GM18505 (cell line): ENCODE measurements around the gene LRG1.
"Not testable (repeated sequence)": the region's sequence is repeated elsewhere in the genome, so short reads cannot be mapped to it uniquely, and the experiment has no call there.

Experiments used
- ATAC-seq: cut with Tn5 transposase; IDR thresholded peaks from one replicate; pipeline ENCODE4 v1.9.1; 2021; ENCODE audit not compliant: unreplicated experiment
- POLR2A ChIP-seq: IDR thresholded peaks from 4 replicates; pipeline ENCODE4 v1.6.1; 2011; ENCODE audit warnings: borderline replicate concordance; ENCODE audit not compliant: insufficient read depth, insufficient read length; ENCODE audit errors: extremely low read depth

The LRG1 gene

GRCh38 chr19:4536798-4537197 lies 3.0 kb downstream of the LRG1 start:
- TF ChIP-seq POLR2A = no peak

GRCh38 chr19:4534836-4535658 lies 4.8 kb downstream of the LRG1 start, which contains the start of gene PLIN5:
TSS of gene PLIN5 (minus strand) at chr19:4535224. CDS start at chr19:4534074, 1,150 bp downstream.
- no peak for ATAC-seq

More at GRCh38 chr19:4536798-4537197, 3.0 kb downstream of the LRG1 start:
- ATAC-seq = no peak

DNA sequence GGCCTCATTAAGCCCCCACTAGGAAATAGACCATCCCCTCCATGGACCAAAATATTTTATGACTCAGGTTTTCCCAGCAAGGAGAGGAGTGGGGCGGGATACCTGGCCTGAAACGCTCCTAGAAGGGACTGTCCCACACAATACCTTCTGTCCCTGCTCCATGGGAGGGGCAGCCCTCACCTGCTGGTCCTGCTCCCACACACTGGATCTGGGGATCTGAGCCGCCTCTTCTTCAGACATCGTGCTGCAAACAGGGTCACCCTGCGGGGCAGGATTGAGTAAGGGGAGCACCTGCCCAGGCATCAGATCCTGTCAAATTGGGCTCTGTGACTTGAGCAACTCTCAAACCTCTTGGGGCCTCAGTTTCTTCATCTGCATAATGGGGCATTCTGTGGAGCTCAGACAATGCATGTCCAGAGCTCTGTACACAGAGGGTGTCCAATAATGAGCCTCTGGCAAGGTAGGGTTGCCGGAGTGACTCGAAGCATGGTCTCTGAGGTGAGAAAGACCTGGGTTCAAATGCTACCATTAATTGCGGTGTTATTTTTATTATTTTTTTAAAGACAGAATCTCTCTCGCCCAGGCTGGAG lies 5.9 kb downstream of the LRG1 start:
- TF ChIP-seq POLR2A = no peak
- no peak for ATAC-seq

More at GRCh38 chr19:4534836-4535658, 4.8 kb downstream of the LRG1 start, which contains the start of gene PLIN5:
- TF ChIP-seq POLR2A = no peak

DNA sequence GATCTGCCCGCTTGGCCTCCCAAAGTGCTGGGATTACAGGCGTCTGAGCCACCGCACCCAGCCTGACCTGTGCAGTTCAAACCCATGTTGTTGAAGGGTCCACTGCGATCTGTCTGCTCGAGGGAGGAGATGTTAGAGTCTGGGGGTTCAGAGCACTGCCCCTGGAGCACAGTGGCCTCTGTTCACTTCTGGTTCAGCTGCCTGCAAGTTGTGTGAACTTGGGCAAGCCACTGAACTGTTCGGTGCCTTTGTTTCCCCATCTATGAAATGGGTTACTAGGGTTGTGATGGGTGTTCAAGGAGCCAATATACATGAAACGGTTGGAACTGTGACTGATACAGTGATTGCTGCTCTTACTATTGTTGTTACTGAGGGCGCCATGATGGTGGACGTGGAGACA lies 6.5 kb downstream of the LRG1 start:
- TF ChIP-seq POLR2A = no peak
- no peak for ATAC-seq

DNA sequence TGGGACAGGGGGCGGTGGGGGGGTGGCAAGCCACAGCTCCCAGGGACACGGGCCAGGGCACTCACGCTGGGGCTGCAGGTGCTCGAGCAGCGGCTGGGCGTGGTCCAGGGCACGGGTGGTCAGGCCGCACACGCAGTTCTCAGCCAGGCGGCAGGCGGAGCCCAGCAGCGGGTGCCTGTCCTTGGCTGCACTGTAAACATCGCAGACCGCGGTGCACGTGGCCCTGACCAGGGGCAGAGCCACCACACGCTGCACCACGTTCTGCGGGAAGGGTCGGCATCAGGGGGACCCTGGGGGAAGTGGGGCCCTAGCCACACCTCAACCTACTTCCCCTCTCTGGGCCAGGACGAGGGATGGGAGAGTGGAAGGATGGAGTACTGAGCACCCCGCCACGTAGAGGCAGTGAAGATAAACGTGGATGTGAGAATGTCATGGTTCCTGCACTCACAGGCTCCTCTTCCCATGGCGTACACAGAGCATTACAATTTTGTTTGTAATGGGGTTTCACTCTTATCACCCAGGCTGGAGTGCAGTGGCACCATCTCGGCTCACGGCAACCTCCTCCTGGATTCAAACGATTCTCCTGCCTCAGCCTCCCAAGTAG lies 8.2 kb downstream of the LRG1 start:
- no peak for ATAC-seq
- no peak for TF ChIP-seq POLR2A

DNA sequence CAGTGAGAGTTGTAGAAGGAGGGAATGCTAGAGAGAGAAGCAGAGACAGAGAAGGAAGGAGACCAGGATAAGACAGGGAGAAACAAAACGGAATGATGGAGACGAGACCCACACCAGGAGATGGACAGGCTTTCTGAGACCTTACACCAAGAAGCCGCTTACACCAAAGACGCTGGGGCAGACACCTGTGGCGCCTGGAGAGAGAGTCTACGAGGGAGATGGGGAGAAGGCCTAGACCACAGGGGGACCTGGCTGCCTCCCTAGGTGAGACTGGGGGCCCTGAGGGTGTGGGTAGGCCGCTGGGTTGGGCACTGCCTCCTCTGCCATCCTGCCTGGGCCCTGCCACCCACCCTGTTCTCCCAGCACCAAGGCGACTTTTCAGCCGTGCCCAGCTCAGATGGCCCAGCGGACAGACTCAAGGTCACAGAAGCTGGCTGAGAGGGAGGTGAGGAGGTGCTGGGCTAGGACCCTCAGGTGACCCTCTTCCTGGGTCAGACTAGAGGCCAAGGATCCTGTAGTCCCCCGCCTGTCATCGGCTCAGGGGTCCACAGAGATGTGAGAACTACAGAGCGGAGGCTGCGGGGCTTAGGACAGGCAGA lies 9.8 kb downstream of the LRG1 start:
- no peak for ATAC-seq
- TF ChIP-seq POLR2A = no peak

GRCh38 chr19:4528843-4529242 lies 11.0 kb downstream of the LRG1 start:
- ATAC-seq = no peak
- no peak for TF ChIP-seq POLR2A

DNA sequence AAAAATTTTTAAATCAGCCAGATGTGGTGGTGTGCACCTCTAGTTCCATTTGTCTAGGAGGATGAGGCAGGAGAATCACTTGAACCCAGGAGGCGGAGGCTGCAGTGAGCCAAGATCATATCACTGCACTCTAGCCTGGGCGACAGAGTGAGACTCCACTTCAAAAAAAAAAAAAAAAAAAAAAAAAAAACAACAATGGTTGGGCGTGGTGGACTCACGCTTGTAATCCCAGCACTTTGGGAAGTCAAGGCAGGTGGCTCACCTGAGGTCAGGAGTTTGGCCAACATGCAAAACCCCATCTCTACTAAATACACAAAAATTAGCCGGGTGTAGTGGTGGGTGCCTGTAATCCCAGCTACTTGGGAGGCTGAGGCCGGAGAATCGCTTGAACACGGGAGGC lies 12.5 kb downstream of the LRG1 start:
- ATAC-seq = not testable (repeated sequence)

DNA sequence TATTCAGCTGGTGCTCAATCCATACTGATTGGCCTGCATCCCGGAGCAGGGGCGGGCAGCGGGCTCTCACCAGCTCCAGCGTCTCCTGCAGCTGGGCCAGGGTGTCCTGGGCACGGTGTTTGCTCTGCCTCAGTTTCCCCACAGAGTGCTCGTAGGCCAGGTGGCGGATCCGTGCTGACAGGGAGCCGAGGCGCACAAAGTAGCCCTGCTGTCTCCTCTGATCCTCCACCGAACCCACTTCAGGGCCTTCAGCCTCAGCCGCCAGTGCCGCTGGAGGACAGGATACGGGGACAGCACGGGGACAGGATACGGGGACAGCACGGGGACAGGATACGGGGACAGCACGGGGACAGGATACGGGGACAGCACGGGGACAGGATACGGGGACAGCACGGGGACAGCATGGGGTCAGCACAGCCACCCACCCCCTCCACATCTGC lies 14.3 kb downstream of the LRG1 start:
- no peak for ATAC-seq
- TF ChIP-seq POLR2A = no peak

DNA sequence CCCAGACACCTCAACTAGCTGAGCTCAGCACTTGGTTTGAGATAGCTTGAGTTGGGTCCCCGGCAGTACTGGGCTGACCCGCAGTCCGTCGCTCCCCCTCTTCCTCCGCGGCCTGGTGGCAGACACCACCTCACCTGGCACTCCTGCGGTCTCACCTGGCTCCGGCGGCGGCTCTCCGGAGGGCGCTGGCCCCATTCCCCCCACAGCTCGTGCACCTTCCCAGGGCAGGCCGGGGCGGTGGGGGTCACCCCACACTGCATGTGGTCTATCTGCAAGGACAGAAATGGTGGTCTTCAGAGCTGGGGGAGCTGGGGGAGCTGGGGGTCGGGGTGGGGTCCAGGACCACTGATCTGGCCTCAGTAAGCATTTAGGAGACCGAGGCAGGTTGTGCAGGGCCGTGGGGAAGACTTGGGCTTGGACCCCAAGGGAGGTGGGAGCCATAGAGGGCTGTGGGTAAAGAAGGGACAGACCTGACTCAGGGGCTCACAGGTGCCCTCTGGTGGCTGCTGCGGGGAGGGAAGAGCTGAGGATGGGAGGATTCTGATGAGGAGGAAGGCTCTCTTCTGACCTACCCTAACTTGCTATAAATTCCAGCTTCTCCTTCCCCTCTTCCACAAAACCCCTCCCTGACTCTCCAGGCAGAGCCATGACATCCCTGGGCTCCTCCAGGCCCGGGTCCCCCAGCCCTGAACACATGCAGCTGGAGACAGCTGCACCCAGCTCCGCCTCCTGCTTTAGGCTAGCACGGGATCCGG lies 14.9 kb downstream of the LRG1 start:
- ATAC-seq = no peak
- TF ChIP-seq POLR2A = no peak

GRCh38 chr19:4523306-4524110 lies 16.3 kb downstream of the LRG1 start:
- no peak for ATAC-seq
- TF ChIP-seq POLR2A = no peak
